ENCODE measurements around the gene SIAH3. TPM values are rescaled to one million over a fixed set of nuclear protein-coding genes. Genes with fewer than 3 reads are reported as not detected.
"Not testable (repeated sequence)": the region's sequence is repeated elsewhere in the genome, so short reads cannot be mapped to it uniquely, and the experiment has no call there.

The SIAH3 gene
- total and polyA plus RNA-seq, 2 experiments from 2014 or later = 0.13 to 0.17 TPM

GRCh38 chr13:45763419-45763818 lies 88.1 kb downstream of the SIAH3 start (continued):
- TF ChIP-seq, protein P1, sequence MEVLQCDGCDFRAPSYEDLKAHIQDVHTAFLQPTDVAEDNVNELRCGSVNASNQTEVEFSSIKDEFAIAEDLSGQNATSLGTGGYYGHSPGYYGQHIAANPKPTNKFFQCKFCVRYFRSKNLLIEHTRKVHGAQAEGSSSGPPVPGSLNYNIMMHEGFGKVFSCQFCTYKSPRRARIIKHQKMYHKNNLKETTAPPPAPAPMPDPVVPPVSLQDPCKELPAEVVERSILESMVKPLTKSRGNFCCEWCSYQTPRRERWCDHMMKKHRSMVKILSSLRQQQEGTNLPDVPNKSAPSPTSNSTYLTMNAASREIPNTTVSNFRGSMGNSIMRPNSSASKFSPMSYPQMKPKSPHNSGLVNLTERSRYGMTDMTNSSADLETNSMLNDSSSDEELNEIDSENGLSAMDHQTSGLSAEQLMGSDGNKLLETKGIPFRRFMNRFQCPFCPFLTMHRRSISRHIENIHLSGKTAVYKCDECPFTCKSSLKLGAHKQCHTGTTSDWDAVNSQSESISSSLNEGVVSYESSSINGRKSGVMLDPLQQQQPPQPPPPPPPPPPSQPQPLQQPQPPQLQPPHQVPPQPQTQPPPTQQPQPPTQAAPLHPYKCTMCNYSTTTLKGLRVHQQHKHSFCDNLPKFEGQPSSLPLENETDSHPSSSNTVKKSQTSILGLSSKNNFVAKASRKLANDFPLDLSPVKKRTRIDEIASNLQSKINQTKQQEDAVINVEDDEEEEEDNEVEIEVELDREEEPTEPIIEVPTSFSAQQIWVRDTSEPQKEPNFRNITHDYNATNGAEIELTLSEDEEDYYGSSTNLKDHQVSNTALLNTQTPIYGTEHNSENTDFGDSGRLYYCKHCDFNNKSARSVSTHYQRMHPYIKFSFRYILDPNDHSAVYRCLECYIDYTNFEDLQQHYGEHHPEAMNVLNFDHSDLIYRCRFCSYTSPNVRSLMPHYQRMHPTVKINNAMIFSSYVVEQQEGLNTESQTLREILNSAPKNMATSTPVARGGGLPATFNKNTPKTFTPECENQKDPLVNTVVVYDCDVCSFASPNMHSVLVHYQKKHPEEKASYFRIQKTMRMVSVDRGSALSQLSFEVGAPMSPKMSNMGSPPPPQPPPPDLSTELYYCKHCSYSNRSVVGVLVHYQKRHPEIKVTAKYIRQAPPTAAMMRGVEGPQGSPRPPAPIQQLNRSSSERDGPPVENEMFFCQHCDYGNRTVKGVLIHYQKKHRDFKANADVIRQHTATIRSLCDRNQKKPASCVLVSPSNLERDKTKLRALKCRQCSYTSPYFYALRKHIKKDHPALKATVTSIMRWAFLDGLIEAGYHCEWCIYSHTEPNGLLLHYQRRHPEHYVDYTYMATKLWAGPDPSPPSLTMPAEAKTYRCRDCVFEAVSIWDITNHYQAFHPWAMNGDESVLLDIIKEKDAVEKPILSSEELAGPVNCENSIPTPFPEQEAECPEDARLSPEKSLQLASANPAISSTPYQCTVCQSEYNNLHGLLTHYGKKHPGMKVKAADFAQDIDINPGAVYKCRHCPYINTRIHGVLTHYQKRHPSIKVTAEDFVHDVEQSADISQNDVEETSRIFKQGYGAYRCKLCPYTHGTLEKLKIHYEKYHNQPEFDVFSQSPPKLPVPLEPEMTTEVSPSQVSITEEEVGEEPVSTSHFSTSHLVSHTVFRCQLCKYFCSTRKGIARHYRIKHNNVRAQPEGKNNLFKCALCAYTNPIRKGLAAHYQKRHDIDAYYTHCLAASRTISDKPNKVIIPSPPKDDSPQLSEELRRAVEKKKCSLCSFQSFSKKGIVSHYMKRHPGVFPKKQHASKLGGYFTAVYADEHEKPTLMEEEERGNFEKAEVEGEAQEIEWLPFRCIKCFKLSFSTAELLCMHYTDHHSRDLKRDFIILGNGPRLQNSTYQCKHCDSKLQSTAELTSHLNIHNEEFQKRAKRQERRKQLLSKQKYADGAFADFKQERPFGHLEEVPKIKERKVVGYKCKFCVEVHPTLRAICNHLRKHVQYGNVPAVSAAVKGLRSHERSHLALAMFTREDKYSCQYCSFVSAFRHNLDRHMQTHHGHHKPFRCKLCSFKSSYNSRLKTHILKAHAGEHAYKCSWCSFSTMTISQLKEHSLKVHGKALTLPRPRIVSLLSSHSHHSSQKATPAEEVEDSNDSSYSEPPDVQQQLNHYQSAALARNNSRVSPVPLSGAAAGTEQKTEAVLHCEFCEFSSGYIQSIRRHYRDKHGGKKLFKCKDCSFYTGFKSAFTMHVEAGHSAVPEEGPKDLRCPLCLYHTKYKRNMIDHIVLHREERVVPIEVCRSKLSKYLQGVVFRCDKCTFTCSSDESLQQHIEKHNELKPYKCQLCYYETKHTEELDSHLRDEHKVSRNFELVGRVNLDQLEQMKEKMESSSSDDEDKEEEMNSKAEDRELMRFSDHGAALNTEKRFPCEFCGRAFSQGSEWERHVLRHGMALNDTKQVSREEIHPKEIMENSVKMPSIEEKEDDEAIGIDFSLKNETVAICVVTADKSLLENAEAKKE (CRISPR knock-in tag; IDR thresholded peaks at IDR 0.05) = no peak
- TF ChIP-seq CTCF (conservative IDR thresholded peaks at IDR 0.05; ENCODE audit: low read depth in 2 of 2) (no peak), STAT1 (IDR thresholded peaks at IDR 0.05; ENCODE audit: unreplicated experiment) (no peak)

GRCh38 chr13:45757589-45757988 lies 94.0 kb downstream of the SIAH3 start:
- Mint-ChIP-seq H3K9me3 (peaks cover 14% of the 10 kb centered on the region), H3K36me3 (ENCODE audit: low read depth) (peaks cover 11% of the 10 kb centered on the region)
- H3K4me2 ChIP-seq; H3K27ac Mint-ChIP-seq; DNase-seq (ENCODE audit: low spot score); H3K36me3 ChIP-seq (ENCODE audit: insufficient read depth); H3K27me3 ChIP-seq (ENCODE audit: insufficient read depth); H2AFZ ChIP-seq; ATAC-seq; H3K4me3 ChIP-seq; H4K20me1 ChIP-seq (replicated peaks; ENCODE audit: insufficient read depth); H3K27ac ChIP-seq (ENCODE audit: low read depth); H3K27me3 Mint-ChIP-seq (ENCODE audit: insufficient read depth, low read depth, poor library complexity); H3K4me1 Mint-ChIP-seq; H3K9me2 ChIP-seq (ENCODE audit: insufficient read depth); H3F3A ChIP-seq (replicated peaks; ENCODE audit: low read depth); H3K4me1 ChIP-seq (ENCODE audit: insufficient read depth); H3K79me2 ChIP-seq (replicated peaks; ENCODE audit: insufficient read depth); H3K4me3 Mint-ChIP-seq: not testable (repeated sequence)

- H3K4me1 ChIP-seq (ENCODE audit: insufficient read depth); H3F3A ChIP-seq (replicated peaks; ENCODE audit: low read depth); H3K4me3 ChIP-seq; H3K4me1 Mint-ChIP-seq; H3K4me2 ChIP-seq; ATAC-seq; H3K27ac ChIP-seq (ENCODE audit: low read depth); H3K9me2 ChIP-seq (ENCODE audit: insufficient read depth); H3K79me2 ChIP-seq (replicated peaks; ENCODE audit: insufficient read depth); H3K27me3 Mint-ChIP-seq (ENCODE audit: insufficient read depth, low read depth, poor library complexity); H3K27ac Mint-ChIP-seq; H3K4me3 Mint-ChIP-seq; DNase-seq (ENCODE audit: low spot score); H2AFZ ChIP-seq; H3K36me3 ChIP-seq (ENCODE audit: insufficient read depth); H4K20me1 ChIP-seq (replicated peaks; ENCODE audit: insufficient read depth); H3K27me3 ChIP-seq (ENCODE audit: insufficient read depth): not testable (repeated sequence)
- peaks cover 14% of the 10 kb centered on the region for H3K9me3 Mint-ChIP-seq
- H3K36me3 Mint-ChIP-seq (ENCODE audit: low read depth) = peaks cover 11% of the 10 kb centered on the region
Measured at GRCh38 chr13:45756498-45756897, 95.1 kb downstream of the SIAH3 start.

All from GM23338 (cell line).